H1 (cell line): ENCODE data around the gene IFNK. TPM values are rescaled to one million over a fixed set of nuclear protein-coding genes. Genes with fewer than 3 reads are reported as not detected.
A peak's percentile ranks its signal among the peaks of the same experiment; 100 is the strongest.

Experiments
- CTCF ChIA-PET: fragments of 300-600 bp; sonication (Branson Sonifier 250); formaldehyde crosslinking; loops from one replicate; lab custom pipeline; 2021; ENCODE audit not compliant: partially characterized antibody; lab: Charles Lee
- POLR2A ChIA-PET: fragments of 300-600 bp; sonication (Branson Sonifier 250); formaldehyde crosslinking; loops from one replicate; lab custom pipeline; 2021; ENCODE audit warnings: inconsistent platforms; ENCODE audit not compliant: partially characterized antibody; lab: Charles Lee
- DNase-seq, 2 experiments: peaks; one replicate each; pipeline versions ENCODE4 v3.0.0 to v3.0.0-alpha.2; 2010 to 2022; ENCODE audit warnings: low spot score in 2 of 2, low read depth in 1 of 2, mixed read lengths in 1 of 2
- FAIRE-seq: peaks from 2 replicates; lab custom pipeline; 2011; peaks lifted over from hg19 to GRCh38; lab: Jason Lieb, UNC
- H2AFZ ChIP-seq: 2 replicates; pipeline ENCODE4 v1.8.1; 2012; ENCODE audit warnings: low read length, inconsistent platforms
- H2AK5ac ChIP-seq: 2 replicates; pipeline ENCODE4 v1.6.1; 2013; ENCODE audit warnings: low read depth, low read length
- H2BK120ac ChIP-seq: replicated peaks from 2 replicates; pipeline ENCODE3; 2013; ENCODE audit warnings: low read depth, low read length, inconsistent platforms
- H2BK12ac ChIP-seq: 2 replicates; pipeline ENCODE4 v1.6.1; 2013; ENCODE audit warnings: low read depth, low read length
- H2BK15ac ChIP-seq: 2 replicates; pipeline ENCODE4 v1.6.1; 2013; ENCODE audit warnings: low read length
- H2BK20ac ChIP-seq: 2 replicates; pipeline ENCODE4 v1.6.1; 2013; ENCODE audit warnings: low read length
- H2BK5ac ChIP-seq: 2 replicates; pipeline ENCODE4 v1.6.1; 2013; ENCODE audit warnings: low read depth, low read length
- H3K14ac ChIP-seq: 2 replicates; pipeline ENCODE4 v1.6.1; 2013; ENCODE audit warnings: inconsistent platforms; ENCODE audit not compliant: insufficient read length
- H3K18ac ChIP-seq: 2 replicates; pipeline ENCODE4 v1.6.1; 2013; ENCODE audit warnings: low read length; ENCODE audit errors: extremely low read depth
- H3K23ac ChIP-seq: 2 replicates; pipeline ENCODE4 v1.6.1; 2013; ENCODE audit warnings: inconsistent platforms; ENCODE audit not compliant: insufficient read length
- H3K23me2 ChIP-seq: 2 replicates; pipeline ENCODE4 v1.6.1; 2013; ENCODE audit warnings: low read depth, low read length
- H3K27ac ChIP-seq: 2 replicates; pipeline ENCODE4 v1.6.1; 2011; ENCODE audit warnings: low read depth, low read length, inconsistent platforms
- H3K27me3 ChIP-seq, 4 experiments: replicated peaks in 1 of 4; 1 replicate in 1 of 4; 2 replicates in 3 of 4; pipeline versions ENCODE4 v1.6.1 to v1.8.1; 2011 to 2013; ENCODE audit warnings: low read length in 3 of 4, mild to moderate bottlenecking in 3 of 4, inconsistent platforms in 2 of 4, mixed read lengths in 2 of 4, moderate library complexity in 1 of 4; ENCODE audit not compliant: control insufficient read depth in 3 of 4, insufficient read depth in 3 of 4; ENCODE audit errors: extremely low read depth in 1 of 4
- H3K36me3 ChIP-seq, 4 experiments: 2 replicates each; pipeline versions ENCODE4 v1.6.1 to v1.8.1; 2011 to 2013; ENCODE audit warnings: mild to moderate bottlenecking in 4 of 4, low read length in 3 of 4, moderate library complexity in 2 of 4, control low read depth in 1 of 4, inconsistent platforms in 1 of 4; ENCODE audit not compliant: insufficient read depth in 4 of 4, control insufficient read depth in 2 of 4
- H3K4ac ChIP-seq: replicated peaks from 2 replicates; pipeline ENCODE3; 2013; ENCODE audit warnings: low read length, low read depth, mixed read lengths, inconsistent platforms; ENCODE audit not compliant: insufficient read length
- H3K4me1 ChIP-seq, 4 experiments: replicated peaks in 1 of 4; 1 replicate in 1 of 4; 2 replicates in 3 of 4; pipeline versions ENCODE4 v1.6.1 to v1.8.1; 2011 to 2013; ENCODE audit warnings: low read length in 3 of 4, inconsistent platforms in 2 of 4, mixed read lengths in 1 of 4; ENCODE audit not compliant: insufficient read depth in 4 of 4, control insufficient read depth in 3 of 4
- H3K4me2 ChIP-seq, 2 experiments: 2 replicates each; pipeline versions ENCODE4 v1.6.1 to v1.8.1; 2011 to 2013; ENCODE audit warnings: low read depth in 2 of 2, low read length in 2 of 2, control low read depth in 1 of 2, inconsistent platforms in 1 of 2, mild to moderate bottlenecking in 1 of 2; ENCODE audit not compliant: insufficient read depth in 1 of 2
- H3K4me3 ChIP-seq, 4 experiments: fragments of 200-600, 300-600 bp in 1 of 4; sonication (generic), shearing (Covaris generic), sonication (Bioruptor Twin) in 1 of 4; 2 replicates each; pipeline versions ENCODE4 v1.5.1 to v1.8.1; 2011 to 2016; ENCODE audit warnings: low read length in 4 of 4, low read depth in 3 of 4, control low read depth in 2 of 4, inconsistent platforms in 2 of 4, mild to moderate bottlenecking in 2 of 4, mixed read lengths in 1 of 4, moderate library complexity in 1 of 4; ENCODE audit not compliant: insufficient read depth in 2 of 4; ENCODE audit errors: extremely low read depth in 1 of 4
- H3K56ac ChIP-seq: replicated peaks from 2 replicates; pipeline ENCODE3; 2013; ENCODE audit warnings: low read depth, mild to moderate bottlenecking, mixed read lengths, low read length, inconsistent platforms; ENCODE audit not compliant: insufficient read length
- H3K79me1 ChIP-seq: 2 replicates; pipeline ENCODE4 v1.6.1; 2013; ENCODE audit warnings: low read depth, low read length, control low read depth
- H3K79me2 ChIP-seq, 2 experiments: 2 replicates each; pipeline versions ENCODE4 v1.6.1 to v1.8.1; 2012 to 2013; ENCODE audit warnings: low read length in 2 of 2, mild to moderate bottlenecking in 2 of 2, inconsistent platforms in 1 of 2; ENCODE audit not compliant: insufficient read depth in 2 of 2, control insufficient read depth in 1 of 2
- H3K9ac ChIP-seq, 4 experiments: replicated peaks in 1 of 4; 1 replicate in 1 of 4; 2 replicates in 3 of 4; pipeline versions ENCODE4 v1.6.1 to v1.8.1; 2011 to 2013; ENCODE audit warnings: low read depth in 3 of 4, low read length in 3 of 4, control low read depth in 2 of 4, mild to moderate bottlenecking in 2 of 4, moderate library complexity in 2 of 4, inconsistent platforms in 1 of 4; ENCODE audit errors: extremely low read depth in 1 of 4
- H3K9me3 ChIP-seq, 2 experiments: 2 replicates each; pipeline versions ENCODE4 v1.6.1 to v1.8.1; 2012 to 2013; ENCODE audit warnings: mild to moderate bottlenecking in 2 of 2, moderate library complexity in 2 of 2, control low read depth in 1 of 2, inconsistent platforms in 1 of 2, low read depth in 1 of 2, low read length in 1 of 2, mixed read lengths in 1 of 2; ENCODE audit not compliant: insufficient read depth in 2 of 2
- H4K20me1 ChIP-seq, 2 experiments: replicated peaks in 1 of 2; 2 replicates each; pipeline versions ENCODE3 to v1.8.1; 2011 to 2013; ENCODE audit warnings: inconsistent platforms in 2 of 2, low read length in 2 of 2, mild to moderate bottlenecking in 1 of 2; ENCODE audit not compliant: insufficient read depth in 2 of 2, control insufficient read depth in 1 of 2
- H4K5ac ChIP-seq: 2 replicates; pipeline ENCODE4 v1.6.1; 2013; ENCODE audit warnings: low read length, low read depth, mixed read lengths, inconsistent platforms; ENCODE audit not compliant: insufficient read length
- H4K8ac ChIP-seq: 2 replicates; pipeline ENCODE4 v1.8.0; 2013; ENCODE audit warnings: mild to moderate bottlenecking, moderate library complexity, low read length, inconsistent platforms; ENCODE audit not compliant: insufficient read depth; ENCODE audit errors: extremely low read depth
- H4K91ac ChIP-seq: replicated peaks from 2 replicates; pipeline ENCODE3; 2013; ENCODE audit warnings: low read length, mixed read lengths, inconsistent platforms; ENCODE audit not compliant: insufficient read length
- ASH2L ChIP-seq: fragments of 200-600, 300-600 bp; sonication (generic); IDR thresholded peaks from one replicate; pipeline ENCODE4 v1.7.1; 2017; ENCODE audit warnings: low read length
- CBX5 ChIP-seq: fragments of 300-800, 300-1000 bp; sonication (generic); IDR thresholded peaks from 2 replicates; pipeline ENCODE4 v1.7.1; 2016; ENCODE audit warnings: antibody characterized with exemption, low read length, low read depth
- CTBP2 ChIP-seq: IDR thresholded peaks from 2 replicates; pipeline ENCODE4 v1.7.0; 2011; ENCODE audit warnings: borderline replicate concordance, mild to moderate bottlenecking, moderate library complexity, mixed read lengths, low read length; ENCODE audit not compliant: insufficient read depth, insufficient read length
- EGR1 ChIP-seq: IDR thresholded peaks from 2 replicates; pipeline ENCODE4 v1.6.1; 2011; ENCODE audit warnings: low read depth, low read length, borderline replicate concordance
- GABPA ChIP-seq: IDR thresholded peaks from 2 replicates; pipeline ENCODE4 v1.6.1; 2011; ENCODE audit warnings: mild to moderate bottlenecking, low read length, moderate library complexity, borderline replicate concordance; ENCODE audit not compliant: insufficient read depth
- MAFK ChIP-seq: IDR thresholded peaks from 2 replicates; pipeline ENCODE4 v1.6.1; 2012; ENCODE audit warnings: low read depth, mild to moderate bottlenecking, improper control_type of control experiment, low read length
- POU5F1 ChIP-seq: IDR thresholded peaks from 2 replicates; pipeline ENCODE4 v1.6.1; 2011; ENCODE audit warnings: low read depth, mild to moderate bottlenecking, low read length, moderate library complexity
- SIN3A ChIP-seq, 2 experiments: IDR thresholded peaks in 1 of 2; conservative IDR thresholded peaks in 1 of 2; 2 replicates each; pipeline ENCODE4 v1.6.1; 2011 to 2012; ENCODE audit warnings: low read length in 2 of 2, improper control_type of control experiment in 1 of 2, low read depth in 1 of 2, mild to moderate bottlenecking in 1 of 2
- TBP ChIP-seq: IDR thresholded peaks from 2 replicates; pipeline ENCODE4 v1.6.1; 2011; ENCODE audit warnings: low read depth, low read length, improper control_type of control experiment
- WGBS, 2 experiments: shearing (Covaris generic) in 1 of 2; methylation state at CpG; one replicate each; pipeline versions ENCODE4 v1.1.6 to v1.1.7; 2013 to 2015; ENCODE audit warnings: low lambda C conversion rate in 2 of 2, mixed read lengths in 2 of 2, inconsistent platforms in 1 of 2, low coverage in 1 of 2, missing lambda C conversion rate in 1 of 2; ENCODE audit not compliant: insufficient replicate concordance in 2 of 2, insufficient coverage in 1 of 2, insufficient read length in 1 of 2; ENCODE audit errors: extremely low coverage in 1 of 2, missing lambda C conversion rate in 1 of 2; 5-methylcytosine and 5-hydroxymethylcytosine counted together
- polyA plus RNA-seq, 7 experiments: library from polyadenylated mRNA; depleted of rRNA in 3 of 7; stranded (reverse) in 5 of 7; unstranded in 2 of 7; fragments of >200 nt in 5 of 7; fragments of 200-250 nt in 2 of 7; gene quantifications; 1 replicate in 5 of 7; 2 replicates in 1 of 7; 4 replicates in 1 of 7; pipeline versions ENCODE4 v1.2.1 to v1.2.3, GENCODE V29; 2011 to 2013; ENCODE audit warnings: missing spikeins in 2 of 7, mixed read lengths in 2 of 7
- total RNA-seq: library from RNA; stranded (reverse); fragmentation: NEBNext Ultra II Directional; extraction: Animal tissue kit (Norgen Biotek cat#: 25700); gene quantifications from 2 replicates; pipeline ENCODE4 v1.2.1, GENCODE V29; 2021

The IFNK gene
- total and polyA plus RNA-seq, 2 of the 8 experiments (the other 6 are each of a cell fraction or from before 2014, with no cell fraction given): not detected

- Histone ChIP-seq H3K4me2 (peak overlapping the region; percentile 52 to 54), H3K9ac (no peak overlapping the region), H4K20me1 (no peaks in the 10 kb centered on the region), H3K36me3 (no peaks in the 10 kb centered on the region; a peak in 1 of 8 replicates), H3K4me1 (peaks cover 0 to 22% (median 12%) of the 10 kb centered on the region in 4 experiments), H3K27ac (no peak overlapping the region), H3K4ac (no peak overlapping the region), H4K5ac (no peak overlapping the region), H3K23me2 (no peaks in the 10 kb centered on the region), H3K23ac (no peak overlapping the region), H3K79me2 (peaks cover 0 to 9% of the 10 kb centered on the region in 2 experiments; a peak in 1 of 4 replicates), H2BK120ac (no peak overlapping the region), H3K27me3 (no peaks in the 10 kb centered on the region), H3K79me1 (no peaks in the 10 kb centered on the region), H2BK20ac (no peak overlapping the region), H3K56ac (no peak overlapping the region), H3K9me3 (peaks cover 0 to 4% of the 10 kb centered on the region in 2 experiments; a peak in 1 of 4 replicates), H3K14ac (no peak overlapping the region), H2BK5ac (no peak overlapping the region), H4K91ac (no peak overlapping the region), H4K8ac (no peak overlapping the region), H2AFZ (no peak overlapping the region), H2AK5ac (no peak overlapping the region), H3K18ac (no peak overlapping the region), H3K4me3 (peak overlapping the region in 1 of 4 experiments; percentile 28; a peak in 2 of 8 replicates), H2BK15ac (no peak overlapping the region), H2BK12ac (peak overlapping the region; percentile 6; the same call in 1 of the 2 replicates)
- DNase-seq: no peak
- WGBS, 2 experiments: 36% methylated on average over 11 of the region's 11 CpGs; no CpG with 5 or more reads in 1 of the 2 experiments
- FAIRE-seq: no peak
- TF ChIP-seq ASH2L (peak; percentile 30), POU5F1 (no peak), TBP (no peak), CTBP2 (peak; percentile 64), EGR1 (no peak), SIN3A (conservative IDR thresholded peaks at IDR 0.05 in 1 of 2, IDR thresholded peaks at IDR 0.05 in 1 of 2; ENCODE audit: low read depth in 1 of 2, low read length in 2 of 2) (peak; percentile 65 to 79; a peak in 1 of 4 replicates), GABPA (no peak), CBX5 (no peak), MAFK (no peak)
- POLR2A ChIA-PET: interaction anchor here (0.9 to 1.3 kb wide), 3 partner anchors 13 to 164 kb away, joined by 3 to 4 read pairs (median 3); no protein-coding TSS in a partner anchor
- CTCF ChIA-PET: interaction anchor here (1.3 to 2.3 kb wide), 3 partner anchors 12 to 166 kb away, joined by 3 to 8 read pairs (median 5); partner anchors contain the start of gene MOB3B
Observed at GRCh38 chr9:27497883-27498417, 26.1 kb upstream of the IFNK start.
